ENCODE results near the gene SERPINA5. TPM values are rescaled to one million over a fixed set of nuclear protein-coding genes. Genes with fewer than 3 reads are reported as not detected.

SERPINA5 gene
- total RNA-seq, 1 experiment from 2014 or later = 2.2 TPM

- Mint-ChIP-seq H3K4me3 (ENCODE audit: unreplicated experiment) (no peak overlapping the region), H3K9me3 (ENCODE audit: unreplicated experiment) (peaks cover 12% of the 10 kb centered on the region), H3K27me3 (ENCODE audit: insufficient read depth, unreplicated experiment) (no peaks in the 10 kb centered on the region), H3K4me1 (ENCODE audit: low read depth, unreplicated experiment) (peaks cover 17% of the 10 kb centered on the region), H3K27ac (ENCODE audit: unreplicated experiment) (no peak overlapping the region), H3K36me3 (ENCODE audit: insufficient read depth, unreplicated experiment) (peaks cover 5% of the 10 kb centered on the region)
- ChIA-PET POLR2A (no interaction called here), CTCF (interaction anchor here (1.1 kb wide), 1 partner anchor 11 kb away, joined by 3 read pairs; the partner anchor contains the start of gene SERPINA5)
- TF ChIP-seq CTCF (IDR thresholded peaks at IDR 0.05; ENCODE audit: insufficient read depth in 1 of 2, low read depth in 1 of 2, low read length in 1 of 2, severe bottlenecking in 1 of 2, unreplicated experiment in 1 of 2) = no peak
- BruUV-seq (replicated peaks) = no TSS peak
- DNase-seq = no peak
- intact Hi-C loops (cut with micrococcal nuclease; ENCODE audit: unreplicated experiment) = no loop called here
- H3K9me3 ChIP-seq = no peaks in the 10 kb centered on the region
- H3K36me3 ChIP-seq (ENCODE audit: control insufficient read depth, insufficient read depth, low read length) = no peaks in the 10 kb centered on the region
- H3K4me1 ChIP-seq = peaks cover 18% of the 10 kb centered on the region
- no peak overlapping the region for H3K4me3 ChIP-seq (ENCODE audit: low read depth, low read length)
- H3K27me3 ChIP-seq (replicated peaks; ENCODE audit: control insufficient read depth, insufficient read depth, low read length) = no peaks in the 10 kb centered on the region
Measured at GRCh38 chr14:94592457-94592856, 11.2 kb downstream of the SERPINA5 start.

- DNase-seq = no peak
- Histone ChIP-seq H3K27me3 (replicated peaks; ENCODE audit: control insufficient read depth, insufficient read depth, low read length) (no peaks in the 10 kb centered on the region), H3K36me3 (ENCODE audit: control insufficient read depth, insufficient read depth, low read length) (no peaks in the 10 kb centered on the region), H3K9me3 (no peaks in the 10 kb centered on the region), H3K4me3 (ENCODE audit: low read depth, low read length) (no peak overlapping the region), H3K4me1 (peaks cover 21% of the 10 kb centered on the region)
- Mint-ChIP-seq H3K27ac (ENCODE audit: unreplicated experiment) (no peak overlapping the region), H3K4me1 (ENCODE audit: low read depth, unreplicated experiment) (peaks cover 17% of the 10 kb centered on the region), H3K27me3 (ENCODE audit: insufficient read depth, unreplicated experiment) (no peaks in the 10 kb centered on the region), H3K4me3 (ENCODE audit: unreplicated experiment) (no peak overlapping the region), H3K9me3 (ENCODE audit: unreplicated experiment) (peaks cover 12% of the 10 kb centered on the region), H3K36me3 (ENCODE audit: insufficient read depth, unreplicated experiment) (peaks cover 5% of the 10 kb centered on the region)
- BruUV-seq (replicated peaks) = no TSS peak
- ChIA-PET POLR2A (no interaction called here), CTCF (no interaction called here)
- intact Hi-C loops (cut with micrococcal nuclease; ENCODE audit: unreplicated experiment) = no loop called here
- no peak for TF ChIP-seq CTCF (IDR thresholded peaks at IDR 0.05; ENCODE audit: insufficient read depth in 1 of 2, low read depth in 1 of 2, low read length in 1 of 2, severe bottlenecking in 1 of 2, unreplicated experiment in 1 of 2)
Measured at GRCh38 chr14:94593376-94593748, 12.1 kb downstream of the SERPINA5 start.

GRCh38 chr14:94593749-94594431 lies 12.7 kb downstream of the SERPINA5 start:
- Histone ChIP-seq H3K4me3 (ENCODE audit: low read depth, low read length) (no peak overlapping the region), H3K9me3 (no peaks in the 10 kb centered on the region), H3K27me3 (replicated peaks; ENCODE audit: control insufficient read depth, insufficient read depth, low read length) (no peaks in the 10 kb centered on the region), H3K36me3 (ENCODE audit: control insufficient read depth, insufficient read depth, low read length) (no peaks in the 10 kb centered on the region), H3K4me1 (peaks cover 24% of the 10 kb centered on the region)
- Mint-ChIP-seq H3K9me3 (ENCODE audit: unreplicated experiment) (peaks cover 12% of the 10 kb centered on the region), H3K36me3 (ENCODE audit: insufficient read depth, unreplicated experiment) (peaks cover 5% of the 10 kb centered on the region), H3K4me1 (ENCODE audit: low read depth, unreplicated experiment) (peaks cover 22% of the 10 kb centered on the region), H3K27me3 (ENCODE audit: insufficient read depth, unreplicated experiment) (no peaks in the 10 kb centered on the region), H3K27ac (ENCODE audit: unreplicated experiment) (peak overlapping the region; percentile 36), H3K4me3 (ENCODE audit: unreplicated experiment) (no peak overlapping the region)
- peak; percentile 54 to 67 for DNase-seq
- no peak for TF ChIP-seq CTCF (IDR thresholded peaks at IDR 0.05; ENCODE audit: insufficient read depth in 1 of 2, low read depth in 1 of 2, low read length in 1 of 2, severe bottlenecking in 1 of 2, unreplicated experiment in 1 of 2)
- POLR2A ChIA-PET = no interaction called here
- intact Hi-C loops (cut with micrococcal nuclease; ENCODE audit: unreplicated experiment) = loop anchor here (2.0 kb wide), 1 partner anchor 21 kb away; no protein-coding TSS in a partner anchor
- CTCF ChIA-PET = no interaction called here
- no TSS peak for BruUV-seq (replicated peaks)
